ENCODE results near the gene DEFB115.
"Not testable (repeated sequence)": the region's sequence is repeated elsewhere in the genome, so short reads cannot be mapped to it uniquely, and the experiment has no call there.

The DEFB115 gene

GRCh38 chr20:31257364-31257763, at the start of gene DEFB115:
Gene DEFB115, plus strand, starts transcription at chr20:31257664. Its CDS starts 0 bp downstream, at chr20:31257664.
- DNase-seq: no peak

GRCh38 chr20:31236953-31237352, 20.5 kb upstream of the DEFB115 start:
- no peak for DNase-seq

GRCh38 chr20:31237763-31238162, 19.7 kb upstream of the DEFB115 start:
- no peak for DNase-seq

GRCh38 chr20:31239139-31239538, 18.3 kb upstream of the DEFB115 start:
- DNase-seq: no peak

- DNase-seq: no peak
These were observed 505 bp upstream of the DEFB115 start for GRCh38 chr20:31256959-31257358.

GRCh38 chr20:31260326-31260932, 3.0 kb downstream of the DEFB115 start:
- DNase-seq: peak; percentile 44

- no peak for DNase-seq
These were observed 17.0 kb downstream of the DEFB115 start for GRCh38 chr20:31274441-31274840.

- no peak for DNase-seq
These were observed 20.7 kb downstream of the DEFB115 start for GRCh38 chr20:31278178-31278577.

- not testable (repeated sequence) for DNase-seq
These were observed 27.5 kb downstream of the DEFB115 start for GRCh38 chr20:31284964-31285363.

GRCh38 chr20:31308535-31309162, 51.2 kb downstream of the DEFB115 start, which contains the start of gene DEFB116:
Gene DEFB116, minus strand, starts transcription at chr20:31308585. Its CDS starts 0 bp downstream, at chr20:31308585.
- no peak for DNase-seq

All from SHP77 treated with DMSO at 0.1 percent for 48 hours (cell line).